K562 (cell line): ENCODE results near the gene PTGES3. TPM values are rescaled to one million over a fixed set of nuclear protein-coding genes. Genes with fewer than 3 reads are reported as not detected.

Experiments used
- ATAC-seq: fragments of 200-7000 bp; cut with Tn5 transposase; 3 replicates; pipeline ENCODE4 v1.9.1; 2020; ENCODE audit warnings: moderate library complexity
- BruUV-seq: library from RNA; stranded (reverse); fragments of 400-500 nt; replicated peaks from 2 replicates; lab custom pipeline; 2021; lab: Mats Ljungman, UMichigan
- CTCF ChIA-PET: fragments of 300-600 bp; formaldehyde crosslinking; extraction: SDS; loops from one replicate; lab custom pipeline; 2021; ENCODE audit warnings: low intra/inter-chr PET ratio; lab: Yijun Ruan, JAX
- POLR2A ChIA-PET: fragments of 300-600, 350-650 bp; sonication (Branson Sonifier 250); formaldehyde crosslinking; extraction: SDS; loops from one replicate; lab custom pipeline; 2021; ENCODE audit warnings: antibody characterized with exemption, inconsistent platforms; lab: Yijun Ruan, JAX
- DNase-seq, 4 experiments: peaks; one replicate each; pipeline versions ENCODE4 v3.0.0 to v3.0.0-alpha.2; 2011 to 2018; ENCODE audit warnings: low spot score in 3 of 4, mixed read lengths in 3 of 4; ENCODE audit errors: extremely low read depth in 1 of 4
- FAIRE-seq: peaks from 2 replicates; lab custom pipeline; 2011; peaks lifted over from hg19 to GRCh38; lab: Jason Lieb, UNC
- H2AFZ ChIP-seq: 2 replicates; pipeline ENCODE4 v1.6.0; 2011; ENCODE audit warnings: low read depth, low read length, control low read depth, inconsistent platforms
- H3K27ac ChIP-seq: fragments of 200-600 bp; 3 replicates; pipeline ENCODE4 v1.8.0; 2011; ENCODE audit warnings: low read depth, mild to moderate bottlenecking, control low read depth, inconsistent platforms, low read length, moderate library complexity, mixed read lengths; ENCODE audit errors: extremely low read depth
- H3K27me3 ChIP-seq, 2 experiments: fragments of 300-600 bp in 1 of 2; 2 replicates in 1 of 2; 3 replicates in 1 of 2; pipeline versions ENCODE4 v1.6.0 to v1.8.0; 2011; ENCODE audit warnings: inconsistent platforms in 2 of 2, low read length in 2 of 2, mild to moderate bottlenecking in 1 of 2, mixed read lengths in 1 of 2, moderate library complexity in 1 of 2; ENCODE audit not compliant: control insufficient read depth in 2 of 2, insufficient read depth in 2 of 2
- H3K36me3 ChIP-seq: fragments of 300-600 bp; 3 replicates; pipeline ENCODE4 v1.8.0; 2011; ENCODE audit warnings: mild to moderate bottlenecking, low read length, inconsistent platforms; ENCODE audit not compliant: control insufficient read depth, insufficient read depth
- H3K4me1 ChIP-seq, 2 experiments: fragments of 200-600 bp in 1 of 2; replicated peaks in 1 of 2; 2 replicates in 1 of 2; 3 replicates in 1 of 2; pipeline versions ENCODE4 v1.5.1 to v1.8.0; 2011; ENCODE audit warnings: inconsistent platforms in 2 of 2, low read length in 2 of 2, mild to moderate bottlenecking in 1 of 2, mixed read lengths in 1 of 2, moderate library complexity in 1 of 2; ENCODE audit not compliant: control insufficient read depth in 2 of 2, insufficient read depth in 2 of 2
- H3K4me2 ChIP-seq: 2 replicates; pipeline ENCODE4 v1.6.1; 2011; ENCODE audit warnings: low read length, control low read depth, inconsistent platforms, mixed read lengths; ENCODE audit not compliant: insufficient read depth
- H3K4me3 ChIP-seq: fragments of 200-600 bp; sonication (generic), shearing (Covaris generic); 2 replicates; pipeline ENCODE4 v1.5.1; 2016; ENCODE audit warnings: control low read depth, inconsistent platforms
- H3K79me2 ChIP-seq: fragments of 200-600 bp; 3 replicates; pipeline ENCODE4 v1.8.0; 2011; ENCODE audit warnings: low read length, inconsistent platforms; ENCODE audit not compliant: control insufficient read depth, insufficient read depth
- H3K9ac ChIP-seq, 2 experiments: 2 replicates each; pipeline versions ENCODE4 v1.6.0 to v1.6.1; 2011; ENCODE audit warnings: low read depth in 2 of 2, low read length in 2 of 2, control low read depth in 1 of 2, inconsistent platforms in 1 of 2, mild to moderate bottlenecking in 1 of 2, mixed read lengths in 1 of 2; ENCODE audit not compliant: insufficient read depth in 1 of 2
- H3K9me1 ChIP-seq: one replicate; pipeline ENCODE4 v1.6.0; 2011; ENCODE audit warnings: inconsistent platforms, mild to moderate bottlenecking, low read length, moderate library complexity; ENCODE audit not compliant: control insufficient read depth, insufficient read depth
- H3K9me3 ChIP-seq: replicated peaks from 2 replicates; pipeline ENCODE4 v1.5.1; 2011; ENCODE audit warnings: low read depth, low read length, inconsistent platforms; ENCODE audit not compliant: control insufficient read depth, insufficient read depth
- H4K20me1 ChIP-seq: replicated peaks from 2 replicates; pipeline ENCODE4 v1.6.1; 2011; ENCODE audit warnings: low read length, inconsistent platforms, mixed read lengths; ENCODE audit not compliant: control insufficient read depth, insufficient read depth
- CHD2 ChIP-seq: IDR thresholded peaks from 2 replicates; pipeline ENCODE4 v1.6.1; 2011; ENCODE audit warnings: low read depth, low read length
- CREB1 ChIP-seq, 2 experiments: sonication (generic) in 1 of 2; formaldehyde crosslinking in 1 of 2; IDR thresholded peaks; 2 replicates each; pipeline versions ENCODE4 v1.6.1 to v1.8.0; 2012 to 2022; ENCODE audit warnings: inconsistent platforms in 1 of 2, mild to moderate bottlenecking in 1 of 2, missing genetic modification reagents in 1 of 2, moderate library complexity in 1 of 2
- PRDM10 ChIP-seq: fragments of 450-650 bp; IDR thresholded peaks from 2 replicates; pipeline ENCODE4 v1.6.1; 2018; ENCODE audit not compliant: partially characterized antibody
- SUPT5H ChIP-seq: fragments of 450-650 bp; IDR thresholded peaks from 2 replicates; pipeline ENCODE4 v1.6.1; 2016
- UBTF ChIP-seq, 2 experiments: IDR thresholded peaks; 2 replicates each; pipeline ENCODE4 v1.6.1; 2012; ENCODE audit warnings: improper control_type of control experiment in 2 of 2, low read depth in 2 of 2, low read length in 2 of 2, borderline replicate concordance in 1 of 2
- ZNF518B ChIP-seq: fragments of 250-450 bp; sonication (Bioruptor Pico); IDR thresholded peaks from 2 replicates; pipeline ENCODE4 v1.5.0; 2021; ENCODE audit warnings: mild to moderate bottlenecking, moderate library complexity
- WGBS: fragments of 100-300 bp; shearing (Covaris generic); methylation state at CpG from one replicate; pipeline ENCODE4 v1.1.6; 2016; ENCODE audit warnings: low coverage, mixed read lengths; ENCODE audit not compliant: insufficient coverage; ENCODE audit errors: missing lambda C conversion rate; 5-methylcytosine and 5-hydroxymethylcytosine counted together
- in situ Hi-C: fragments of 300-500 bp; cut with MboI; formaldehyde crosslinking; loops from 4 replicates; pipeline ENCODE4 v1.15.0; 2018; ENCODE audit warnings: inconsistent platforms, mixed read lengths
- intact Hi-C: fragments of 100-400 bp; cut with micrococcal nuclease; formaldehyde crosslinking; loops from 2 replicates; pipeline ENCODE4 v1.14.2; 2022
- polyA plus RNA-seq, 8 experiments: library from polyadenylated mRNA; depleted of rRNA in 4 of 8; stranded (reverse) in 5 of 8; unstranded in 3 of 8; fragments of >200 nt; fragmentation: Nextera tagmentation in 2 of 8; fragmentation: Illumina TruSeq in 1 of 8; extraction: Ambion mirVana in 2 of 8; extraction: Trizol in 1 of 8; gene quantifications; 2 replicates each; pipeline versions ENCODE4 v1.2.1 to v1.2.3, GENCODE V29; 2011 to 2014; ENCODE audit warnings: inconsistent platforms in 1 of 8, missing spikeins in 1 of 8
- total RNA-seq, 7 experiments: library from RNA; depleted of rRNA in 6 of 7; stranded (reverse); fragments of >200 nt in 6 of 7; fragmentation: Illumina TruSeq in 2 of 7; extraction: Trizol in 2 of 7; gene quantifications; 2 replicates each; pipeline versions ENCODE4 v1.2.1 to v1.2.3, GENCODE V29; 2011 to 2021; ENCODE audit warnings: low replicate concordance in 1 of 7

PTGES3 gene
- total and polyA plus RNA-seq, 9 of the 15 experiments (the other 6 are each of a cell fraction or from before 2014, with no cell fraction given), result 163 to 501 (median 213) TPM

GRCh38 chr12:56634242-56634836 is 53.7 kb downstream of the PTGES3 start (continued):
- 0 out of 4 replicates have a peak, but pooled peaks of 1 of the 2 experiments have one; percentile 50 for TF ChIP-seq UBTF (IDR thresholded peaks at IDR 0.05; ENCODE audit: borderline replicate concordance in 1 of 2, low read depth in 2 of 2, low read length in 2 of 2)

- H2AFZ ChIP-seq, result peak overlapping the region; percentile 75; the same call in 1 of the 2 replicates
Observed at GRCh38 chr12:56633468-56634241, 54.4 kb downstream of the PTGES3 start.

More at GRCh38 chr12:56633468-56634241, 54.4 kb downstream of the PTGES3 start:
- H3K27ac ChIP-seq, result peak overlapping the region; percentile 86
- no peak for DNase-seq
- intact Hi-C loops, result loop anchor here (10.0 kb wide), 3 partner anchors 269 to 451 kb away; partner anchors contain the start of genes APOF, NAB2, STAT2 and ZBTB39
- in situ Hi-C loops, result no loop called here
- H3K9ac ChIP-seq, result peak overlapping the region; percentile 74 to 94
- peak overlapping the region; percentile 96 for H3K4me2 ChIP-seq
- peak overlapping the region; percentile 85 for H3K4me3 ChIP-seq
- no peaks in the 10 kb centered on the region for H3K27me3 ChIP-seq
- H3K36me3 ChIP-seq, result peaks cover 24% of the 10 kb centered on the region
- H3K9me3 ChIP-seq, result no peaks in the 10 kb centered on the region
- H3K9me1 ChIP-seq, result no peaks in the 10 kb centered on the region
- ChIA-PET POLR2A (interaction anchor here (0.9 to 3.4 kb wide), 7 partner anchors 8 to 54 kb away, joined by 3 to 22 read pairs (median 5); no protein-coding TSS in a partner anchor), CTCF (no interaction called here)
- ATAC-seq, result no peak
- TF ChIP-seq CREB1 (IDR thresholded peaks at IDR 0.05) (no peak), CREB1 (CRISPR knock-in tag; IDR thresholded peaks at IDR 0.05) (no peak), PRDM10 (peak; percentile 87), SUPT5H (0 out of 2 replicates have a peak, but pooled peaks have one; percentile 13), ZNF518B (CRISPR knock-in tag) (no peak), CHD2 (no peak)
- whole genome bisulfite sequencing, result 23% methylated on average over 12 of the region's 12 CpGs
- H3K79me2 ChIP-seq, result peaks cover 73% of the 10 kb centered on the region
- FAIRE-seq, result no peak
- H4K20me1 ChIP-seq, result 0 out of 2 replicates have a peak, but pooled peaks cover 8% of the 10 kb centered on the region
- peaks cover 37 to 48% of the 10 kb centered on the region in 2 experiments for H3K4me1 ChIP-seq
- BruUV-seq, result no TSS peak
